Upper lobe of left lung (tissue), 4 donors: ENCODE data around the gene GABRD.

Experiments
- CTCF ChIP-seq, 6 experiments: fragments of 450-650 bp in 4 of 6; fragments of 200-600 bp in 2 of 6; sonication (generic) in 2 of 6; IDR thresholded peaks; one replicate each; pipeline ENCODE4 v1.5.1; 2016 to 2019; ENCODE audit warnings: antibody characterized with exemption in 6 of 6
- POLR2A ChIP-seq, 4 donors: fragments of 450-650 bp; IDR thresholded peaks; one replicate each; pipeline ENCODE4 v1.5.1; 2016 to 2017; ENCODE audit warnings: antibody characterized with exemption in 4 of 4, mild to moderate bottlenecking in 2 of 4

GRCh38 chr1:2049718-2050431 is 30.7 kb downstream of the GABRD start, which contains the start of gene PRKCZ:
- TF ChIP-seq POLR2A (IDR thresholded peaks at IDR 0.05) (peak in 3 of 4 donors; percentile 21 to 69 (median 42)), CTCF (IDR thresholded peaks at IDR 0.05) (no peak)
